Kasumi-1 (cell line): ENCODE measurements around the gene CFAP74.
"Not testable (repeated sequence)": the region's sequence is repeated elsewhere in the genome, so short reads cannot be mapped to it uniquely, and the experiment has no call there.

ENCODE experiments used
- DNase-seq, 2 experiments: peaks; one replicate each; lab custom pipeline; 2025; lab: John Stamatoyannopoulos, UW

CFAP74 gene

GRCh38 chr1:1895456-1896336 is 107.9 kb downstream of the CFAP74 start:
- DNase-seq: no peak

- DNase-seq: no peak
Measured at GRCh38 chr1:1895060-1895418, 108.5 kb downstream of the CFAP74 start.

- no peak for DNase-seq
Measured at GRCh38 chr1:1894354-1895059, 109.1 kb downstream of the CFAP74 start.

GRCh38 chr1:1893997-1894353 is 109.6 kb downstream of the CFAP74 start:
- DNase-seq: no peak

- DNase-seq: no peak
Measured at GRCh38 chr1:1893291-1893985, 110.1 kb downstream of the CFAP74 start.

- no peak for DNase-seq
Measured at GRCh38 chr1:1892763-1893120, 110.8 kb downstream of the CFAP74 start.

- no peak for DNase-seq
Measured at GRCh38 chr1:1892079-1892762, 111.4 kb downstream of the CFAP74 start.

GRCh38 chr1:1891349-1892078 is 112.1 kb downstream of the CFAP74 start:
- DNase-seq: peak; percentile 60 to 70

- DNase-seq: peak; percentile 53 to 69
Measured at GRCh38 chr1:1890506-1891348, 112.9 kb downstream of the CFAP74 start, which contains the start of gene GNB1. TSS of gene GNB1 (minus strand) at chr1:1891087. CDS start at chr1:1825453, 65,634 bp downstream.

- DNase-seq: peak; percentile 31 to 38
Measured at GRCh38 chr1:1889847-1890505, 113.6 kb downstream of the CFAP74 start.

- DNase-seq: no peak
Measured at GRCh38 chr1:1889090-1889750, 114.4 kb downstream of the CFAP74 start.

- DNase-seq: not testable (repeated sequence)
Measured at GRCh38 chr1:1883890-1884289, 119.7 kb downstream of the CFAP74 start.

- no peak for DNase-seq
Measured at GRCh38 chr1:1883092-1883873, 120.3 kb downstream of the CFAP74 start.

- DNase-seq: no peak
Measured at GRCh38 chr1:1881727-1882126, 121.9 kb downstream of the CFAP74 start.

- no peak for DNase-seq
Measured at GRCh38 chr1:1880617-1881312, 122.8 kb downstream of the CFAP74 start.

GRCh38 chr1:1879942-1880341 is 123.6 kb downstream of the CFAP74 start:
- DNase-seq: no peak

GRCh38 chr1:1877865-1878436 is 125.6 kb downstream of the CFAP74 start:
- DNase-seq: no peak
